ENCODE results near the gene TRIM62. TPM values are rescaled to one million over a fixed set of nuclear protein-coding genes. Genes with fewer than 3 reads are reported as not detected.

The TRIM62 gene
- total and polyA plus RNA-seq, 2 experiments from 2014 or later, result 2.9 to 18.9 TPM

DNA sequence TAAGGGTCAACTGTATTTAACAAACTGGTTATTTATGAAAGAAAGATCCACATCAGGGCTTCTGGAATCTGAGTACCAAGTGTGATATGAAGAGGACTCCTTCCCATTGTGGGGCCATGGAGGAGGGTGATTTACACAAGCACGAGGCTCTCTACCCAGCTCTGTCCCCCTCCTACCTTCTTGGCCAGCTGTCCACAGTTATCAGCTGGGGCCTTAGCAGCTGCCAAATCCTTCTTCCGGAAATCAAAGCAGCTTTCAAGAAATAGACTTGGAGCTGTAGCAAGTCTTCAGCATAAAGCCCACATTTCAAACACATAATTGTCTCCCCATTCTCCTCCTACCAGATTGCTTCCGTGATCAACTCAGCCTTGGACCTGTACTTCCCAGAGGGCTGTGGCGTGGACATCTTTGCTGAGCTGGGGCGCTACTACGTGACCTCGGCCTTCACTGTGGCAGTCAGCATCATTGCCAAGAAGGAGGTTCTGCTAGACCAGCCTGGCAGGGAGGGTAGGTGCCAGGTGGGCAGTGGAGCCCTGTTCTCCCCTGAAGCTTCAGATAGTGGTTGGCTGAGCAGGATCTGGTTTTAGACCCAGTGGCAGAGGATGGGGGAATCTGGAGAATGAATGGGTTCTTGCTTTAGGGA lies 85.4 kb downstream of the TRIM62 start (continued):
- TF ChIP-seq, protein P1, sequence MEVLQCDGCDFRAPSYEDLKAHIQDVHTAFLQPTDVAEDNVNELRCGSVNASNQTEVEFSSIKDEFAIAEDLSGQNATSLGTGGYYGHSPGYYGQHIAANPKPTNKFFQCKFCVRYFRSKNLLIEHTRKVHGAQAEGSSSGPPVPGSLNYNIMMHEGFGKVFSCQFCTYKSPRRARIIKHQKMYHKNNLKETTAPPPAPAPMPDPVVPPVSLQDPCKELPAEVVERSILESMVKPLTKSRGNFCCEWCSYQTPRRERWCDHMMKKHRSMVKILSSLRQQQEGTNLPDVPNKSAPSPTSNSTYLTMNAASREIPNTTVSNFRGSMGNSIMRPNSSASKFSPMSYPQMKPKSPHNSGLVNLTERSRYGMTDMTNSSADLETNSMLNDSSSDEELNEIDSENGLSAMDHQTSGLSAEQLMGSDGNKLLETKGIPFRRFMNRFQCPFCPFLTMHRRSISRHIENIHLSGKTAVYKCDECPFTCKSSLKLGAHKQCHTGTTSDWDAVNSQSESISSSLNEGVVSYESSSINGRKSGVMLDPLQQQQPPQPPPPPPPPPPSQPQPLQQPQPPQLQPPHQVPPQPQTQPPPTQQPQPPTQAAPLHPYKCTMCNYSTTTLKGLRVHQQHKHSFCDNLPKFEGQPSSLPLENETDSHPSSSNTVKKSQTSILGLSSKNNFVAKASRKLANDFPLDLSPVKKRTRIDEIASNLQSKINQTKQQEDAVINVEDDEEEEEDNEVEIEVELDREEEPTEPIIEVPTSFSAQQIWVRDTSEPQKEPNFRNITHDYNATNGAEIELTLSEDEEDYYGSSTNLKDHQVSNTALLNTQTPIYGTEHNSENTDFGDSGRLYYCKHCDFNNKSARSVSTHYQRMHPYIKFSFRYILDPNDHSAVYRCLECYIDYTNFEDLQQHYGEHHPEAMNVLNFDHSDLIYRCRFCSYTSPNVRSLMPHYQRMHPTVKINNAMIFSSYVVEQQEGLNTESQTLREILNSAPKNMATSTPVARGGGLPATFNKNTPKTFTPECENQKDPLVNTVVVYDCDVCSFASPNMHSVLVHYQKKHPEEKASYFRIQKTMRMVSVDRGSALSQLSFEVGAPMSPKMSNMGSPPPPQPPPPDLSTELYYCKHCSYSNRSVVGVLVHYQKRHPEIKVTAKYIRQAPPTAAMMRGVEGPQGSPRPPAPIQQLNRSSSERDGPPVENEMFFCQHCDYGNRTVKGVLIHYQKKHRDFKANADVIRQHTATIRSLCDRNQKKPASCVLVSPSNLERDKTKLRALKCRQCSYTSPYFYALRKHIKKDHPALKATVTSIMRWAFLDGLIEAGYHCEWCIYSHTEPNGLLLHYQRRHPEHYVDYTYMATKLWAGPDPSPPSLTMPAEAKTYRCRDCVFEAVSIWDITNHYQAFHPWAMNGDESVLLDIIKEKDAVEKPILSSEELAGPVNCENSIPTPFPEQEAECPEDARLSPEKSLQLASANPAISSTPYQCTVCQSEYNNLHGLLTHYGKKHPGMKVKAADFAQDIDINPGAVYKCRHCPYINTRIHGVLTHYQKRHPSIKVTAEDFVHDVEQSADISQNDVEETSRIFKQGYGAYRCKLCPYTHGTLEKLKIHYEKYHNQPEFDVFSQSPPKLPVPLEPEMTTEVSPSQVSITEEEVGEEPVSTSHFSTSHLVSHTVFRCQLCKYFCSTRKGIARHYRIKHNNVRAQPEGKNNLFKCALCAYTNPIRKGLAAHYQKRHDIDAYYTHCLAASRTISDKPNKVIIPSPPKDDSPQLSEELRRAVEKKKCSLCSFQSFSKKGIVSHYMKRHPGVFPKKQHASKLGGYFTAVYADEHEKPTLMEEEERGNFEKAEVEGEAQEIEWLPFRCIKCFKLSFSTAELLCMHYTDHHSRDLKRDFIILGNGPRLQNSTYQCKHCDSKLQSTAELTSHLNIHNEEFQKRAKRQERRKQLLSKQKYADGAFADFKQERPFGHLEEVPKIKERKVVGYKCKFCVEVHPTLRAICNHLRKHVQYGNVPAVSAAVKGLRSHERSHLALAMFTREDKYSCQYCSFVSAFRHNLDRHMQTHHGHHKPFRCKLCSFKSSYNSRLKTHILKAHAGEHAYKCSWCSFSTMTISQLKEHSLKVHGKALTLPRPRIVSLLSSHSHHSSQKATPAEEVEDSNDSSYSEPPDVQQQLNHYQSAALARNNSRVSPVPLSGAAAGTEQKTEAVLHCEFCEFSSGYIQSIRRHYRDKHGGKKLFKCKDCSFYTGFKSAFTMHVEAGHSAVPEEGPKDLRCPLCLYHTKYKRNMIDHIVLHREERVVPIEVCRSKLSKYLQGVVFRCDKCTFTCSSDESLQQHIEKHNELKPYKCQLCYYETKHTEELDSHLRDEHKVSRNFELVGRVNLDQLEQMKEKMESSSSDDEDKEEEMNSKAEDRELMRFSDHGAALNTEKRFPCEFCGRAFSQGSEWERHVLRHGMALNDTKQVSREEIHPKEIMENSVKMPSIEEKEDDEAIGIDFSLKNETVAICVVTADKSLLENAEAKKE (CRISPR knock-in tag; IDR thresholded peaks at IDR 0.05), result no peak
- TF ChIP-seq EZH2 (IDR thresholded peaks at IDR 0.05; ENCODE audit: low read depth, unreplicated experiment), result no peak
- TF ChIP-seq, protein P2, sequence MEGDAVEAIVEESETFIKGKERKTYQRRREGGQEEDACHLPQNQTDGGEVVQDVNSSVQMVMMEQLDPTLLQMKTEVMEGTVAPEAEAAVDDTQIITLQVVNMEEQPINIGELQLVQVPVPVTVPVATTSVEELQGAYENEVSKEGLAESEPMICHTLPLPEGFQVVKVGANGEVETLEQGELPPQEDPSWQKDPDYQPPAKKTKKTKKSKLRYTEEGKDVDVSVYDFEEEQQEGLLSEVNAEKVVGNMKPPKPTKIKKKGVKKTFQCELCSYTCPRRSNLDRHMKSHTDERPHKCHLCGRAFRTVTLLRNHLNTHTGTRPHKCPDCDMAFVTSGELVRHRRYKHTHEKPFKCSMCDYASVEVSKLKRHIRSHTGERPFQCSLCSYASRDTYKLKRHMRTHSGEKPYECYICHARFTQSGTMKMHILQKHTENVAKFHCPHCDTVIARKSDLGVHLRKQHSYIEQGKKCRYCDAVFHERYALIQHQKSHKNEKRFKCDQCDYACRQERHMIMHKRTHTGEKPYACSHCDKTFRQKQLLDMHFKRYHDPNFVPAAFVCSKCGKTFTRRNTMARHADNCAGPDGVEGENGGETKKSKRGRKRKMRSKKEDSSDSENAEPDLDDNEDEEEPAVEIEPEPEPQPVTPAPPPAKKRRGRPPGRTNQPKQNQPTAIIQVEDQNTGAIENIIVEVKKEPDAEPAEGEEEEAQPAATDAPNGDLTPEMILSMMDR (conservative IDR thresholded peaks at IDR 0.05; ENCODE audit: low read depth in 2 of 2), result no peak
- TF ChIP-seq POLR2AphosphoS5 (IDR thresholded peaks at IDR 0.05; ENCODE audit: low read depth), result no peak
- TF ChIP-seq REST (IDR thresholded peaks at IDR 0.05; ENCODE audit: unreplicated experiment), result no peak

Other genes starting within 250 kb of the TRIM62 start
- 10.6 and 11.9 TPM in 2 replicates for gene RNF19B, start 217.2 kb downstream of the TRIM62 start, total RNA-seq (2014; rRNA removed; shearing (Covaris generic))
- 2.6 and 2.9 TPM in 2 replicates for gene RNF19B, start 217.2 kb downstream of the TRIM62 start, polyA plus RNA-seq (2016; fragmentation: Nextera tagmentation; extraction: Ambion mirVana)
- gene AK2, start 145.2 kb downstream of the TRIM62 start, total RNA-seq (2014; rRNA removed; shearing (Covaris generic)), result 142 and 165 TPM in 2 replicates
- gene AK2, start 145.2 kb downstream of the TRIM62 start, polyA plus RNA-seq (2016; fragmentation: Nextera tagmentation; extraction: Ambion mirVana), result 121 and 125 TPM in 2 replicates
- gene AZIN2, start 100.9 kb downstream of the TRIM62 start, total RNA-seq (2014; rRNA removed; shearing (Covaris generic)), result 1.2 and 1.4 TPM in 2 replicates
- 0.28 and 0.37 TPM in 2 replicates for gene AZIN2, start 100.9 kb downstream of the TRIM62 start, polyA plus RNA-seq (2016; fragmentation: Nextera tagmentation; extraction: Ambion mirVana)
- gene ZNF362, start 74.4 kb upstream of the TRIM62 start, total RNA-seq (2014; rRNA removed; shearing (Covaris generic)), result 10.0 and 11.0 TPM in 2 replicates
- gene ZNF362, start 74.4 kb upstream of the TRIM62 start, polyA plus RNA-seq (2016; fragmentation: Nextera tagmentation; extraction: Ambion mirVana), result 12.9 and 16.8 TPM in 2 replicates
- not detected in 2 replicates for gene A3GALT2, start 139.1 kb upstream of the TRIM62 start, total RNA-seq (2014; rRNA removed; shearing (Covaris generic))
- gene A3GALT2, start 139.1 kb upstream of the TRIM62 start, polyA plus RNA-seq (2016; fragmentation: Nextera tagmentation; extraction: Ambion mirVana), result not detected in 2 replicates
- gene PHC2, start 249.1 kb upstream of the TRIM62 start, total RNA-seq (2014; rRNA removed; shearing (Covaris generic)), result 7.3 and 11.8 TPM in 2 replicates
- gene PHC2, start 249.1 kb upstream of the TRIM62 start, polyA plus RNA-seq (2016; fragmentation: Nextera tagmentation; extraction: Ambion mirVana), result 1.7 and 2.0 TPM in 2 replicates

Measured in GM23338 (cell line).